Body of pancreas (tissue), 4 donors: Measurements from ENCODE around the gene KLHL29. TPM values are rescaled to one million over a fixed set of nuclear protein-coding genes. Genes with fewer than 3 reads are reported as not detected.

ENCODE experiments used
- ATAC-seq: fragments of 150-250 bp; one replicate; pipeline ENCODE4 v1.9.1; 2016
- DNase-seq, 4 donors: peaks; one replicate each; pipeline ENCODE4 v3.0.0-alpha.2; 2019
- H3K27ac ChIP-seq, 4 donors: fragments of 200-600 bp; sonication (generic); 1 replicate in 3 of 4; 2 replicates in 1 of 4; pipeline versions ENCODE4 v1.5.1 to v1.6.1; 2016 to 2019; ENCODE audit warnings: mild to moderate bottlenecking in 1 of 4, mixed read lengths in 1 of 4, moderate library complexity in 1 of 4
- H3K27me3 ChIP-seq, 2 donors: fragments of 200-600 bp; sonication (generic); one replicate each; pipeline ENCODE4 v1.6.0; 2016; ENCODE audit warnings: mild to moderate bottlenecking in 1 of 2
- H3K36me3 ChIP-seq, 2 donors: fragments of 200-600 bp; sonication (generic); replicated peaks in 1 of 2; 2 replicates each; pipeline ENCODE4 v1.5.1; 2016; ENCODE audit warnings: low read depth in 2 of 2; ENCODE audit not compliant: insufficient read depth in 1 of 2
- H3K4me1 ChIP-seq: fragments of 200-600 bp; sonication (generic); one replicate; pipeline ENCODE4 v1.6.0; 2016
- H3K4me3 ChIP-seq, 2 donors: fragments of 200-600 bp; sonication (generic); 1 replicate in 1 of 2; 2 replicates in 1 of 2; pipeline ENCODE4 v1.5.1; 2016 to 2019
- H3K9me3 ChIP-seq, 3 donors: fragments of 200-600 bp; sonication (generic); 1 replicate in 2 of 3; 2 replicates in 1 of 3; pipeline ENCODE4 v1.5.1; 2016
- CTCF ChIP-seq, 7 experiments: fragments of 450-650 bp in 4 of 7; fragments of 200-600 bp in 3 of 7; sonication (generic) in 3 of 7; IDR thresholded peaks; one replicate each; pipeline ENCODE4 v1.5.1; 2016 to 2019; ENCODE audit warnings: antibody characterized with exemption in 7 of 7
- POLR2A ChIP-seq, 3 donors: fragments of 450-650 bp; IDR thresholded peaks; one replicate each; pipeline ENCODE4 v1.6.1; 2016; ENCODE audit warnings: antibody characterized with exemption in 3 of 3, mild to moderate bottlenecking in 2 of 3
- WGBS, 2 donors: methylation state at CpG; one replicate each; pipeline ENCODE4 v1.1.5; 2017; 5-methylcytosine and 5-hydroxymethylcytosine counted together
- intact Hi-C: fragments of 100-400 bp; cut with DNase I; formaldehyde crosslinking; loops from one replicate; pipeline ENCODE4 v1.15.1; 2023
- total RNA-seq, 2 donors: library from RNA; depleted of rRNA; stranded (reverse); fragments of >200 nt; gene quantifications; one replicate each; pipeline ENCODE4 v1.1.0, GENCODE V29; 2016

The KLHL29 gene
- total RNA-seq, 2 donors from 2014 or later = 4.0 to 4.4 TPM

GRCh38 chr2:23375448-23375847 lies 9.5 kb upstream of the KLHL29 start:
- no peak for DNase-seq
- Histone ChIP-seq H3K4me3 (no peak overlapping the region), H3K36me3 (no peaks in the 10 kb centered on the region), H3K27me3 (no peaks in the 10 kb centered on the region), H3K9me3 (no peaks in the 10 kb centered on the region), H3K27ac (no peak overlapping the region), H3K4me1 (no peaks in the 10 kb centered on the region)
- 69 to 74% methylated on average over 3 of the region's 3 CpGs for WGBS, 2 donors
- no peak for ATAC-seq
- intact Hi-C loops = no loop called here
- no peak for TF ChIP-seq POLR2A (IDR thresholded peaks at IDR 0.05)

- no peaks in the 10 kb centered on the region for H3K36me3 ChIP-seq
- no peak for ATAC-seq
- H3K4me3 ChIP-seq = no peak overlapping the region
- H3K9me3 ChIP-seq = no peaks in the 10 kb centered on the region
- 46 to 47% methylated on average over 5 of the region's 5 CpGs for WGBS, 2 donors
- H3K4me1 ChIP-seq = no peaks in the 10 kb centered on the region
- DNase-seq = no peak
- no peak overlapping the region for H3K27ac ChIP-seq
- intact Hi-C loops = no loop called here
- no peaks in the 10 kb centered on the region for H3K27me3 ChIP-seq
- no peak for TF ChIP-seq CTCF (IDR thresholded peaks at IDR 0.05)
These were observed 8.9 kb upstream of the KLHL29 start for GRCh38 chr2:23376075-23376474.

- H3K27me3 ChIP-seq = no peaks in the 10 kb centered on the region
- H3K27ac ChIP-seq = no peak overlapping the region
- no peaks in the 10 kb centered on the region for H3K36me3 ChIP-seq
- no peaks in the 10 kb centered on the region for H3K9me3 ChIP-seq
- TF ChIP-seq POLR2A (IDR thresholded peaks at IDR 0.05) (no peak), CTCF (IDR thresholded peaks at IDR 0.05) (no peak)
- ATAC-seq = no peak
- DNase-seq = no peak
- intact Hi-C loops = no loop called here
- H3K4me3 ChIP-seq = no peak overlapping the region
- H3K4me1 ChIP-seq = no peaks in the 10 kb centered on the region
- 76 to 77% methylated on average over 8 of the region's 8 CpGs for WGBS, 2 donors
These were observed 8.0 kb upstream of the KLHL29 start for GRCh38 chr2:23376972-23377371.

- 75 to 88% methylated on average over 4 of the region's 4 CpGs for WGBS, 2 donors
These were observed 7.2 kb upstream of the KLHL29 start for GRCh38 chr2:23377771-23378170.

GRCh38 chr2:23378496-23378895 lies 6.5 kb upstream of the KLHL29 start:
- ATAC-seq = no peak
- 71 to 80% methylated on average over 2 of the region's 2 CpGs for WGBS, 2 donors
- no peaks in the 10 kb centered on the region for H3K4me1 ChIP-seq
- H3K27me3 ChIP-seq = no peaks in the 10 kb centered on the region
- no peak for TF ChIP-seq CTCF (IDR thresholded peaks at IDR 0.05)
- TF ChIP-seq POLR2A (IDR thresholded peaks at IDR 0.05) = no peak
- no peak overlapping the region for H3K27ac ChIP-seq
- intact Hi-C loops = no loop called here
- no peaks in the 10 kb centered on the region for H3K36me3 ChIP-seq
- no peak for DNase-seq
- H3K9me3 ChIP-seq = no peaks in the 10 kb centered on the region
- no peak overlapping the region for H3K4me3 ChIP-seq

More at GRCh38 chr2:23377771-23378170, 7.2 kb upstream of the KLHL29 start:
- H3K27me3 ChIP-seq = no peaks in the 10 kb centered on the region
- no peak for TF ChIP-seq CTCF (IDR thresholded peaks at IDR 0.05)
- TF ChIP-seq POLR2A (IDR thresholded peaks at IDR 0.05) = no peak
- no peak overlapping the region for H3K27ac ChIP-seq
- DNase-seq = no peak
- no peaks in the 10 kb centered on the region for H3K36me3 ChIP-seq
- H3K4me1 ChIP-seq = no peaks in the 10 kb centered on the region
- no peak overlapping the region for H3K4me3 ChIP-seq
- no peak for ATAC-seq
- no peaks in the 10 kb centered on the region for H3K9me3 ChIP-seq
- intact Hi-C loops = no loop called here
